AG09309 (cell line): Measurements from ENCODE around the gene CCNI.

ENCODE experiments used
- DNase-seq: peaks from one replicate; pipeline ENCODE4 v3.0.0-alpha.2; 2010; ENCODE audit warnings: low read depth
- H3K4me3 ChIP-seq: 2 replicates; pipeline ENCODE4 v1.5.1; 2011; ENCODE audit warnings: mild to moderate bottlenecking, low read depth, low read length, moderate library complexity; ENCODE audit not compliant: control insufficient read depth
- TF ChIP-seq, protein P1 (sequence below): IDR thresholded peaks from 2 replicates; pipeline ENCODE4 v1.5.1; 2011; ENCODE audit warnings: mild to moderate bottlenecking, low read depth, low read length, inconsistent platforms; ENCODE audit not compliant: insufficient read depth, control insufficient read depth; ENCODE audit errors: missing control alignments

CCNI gene

DNA sequence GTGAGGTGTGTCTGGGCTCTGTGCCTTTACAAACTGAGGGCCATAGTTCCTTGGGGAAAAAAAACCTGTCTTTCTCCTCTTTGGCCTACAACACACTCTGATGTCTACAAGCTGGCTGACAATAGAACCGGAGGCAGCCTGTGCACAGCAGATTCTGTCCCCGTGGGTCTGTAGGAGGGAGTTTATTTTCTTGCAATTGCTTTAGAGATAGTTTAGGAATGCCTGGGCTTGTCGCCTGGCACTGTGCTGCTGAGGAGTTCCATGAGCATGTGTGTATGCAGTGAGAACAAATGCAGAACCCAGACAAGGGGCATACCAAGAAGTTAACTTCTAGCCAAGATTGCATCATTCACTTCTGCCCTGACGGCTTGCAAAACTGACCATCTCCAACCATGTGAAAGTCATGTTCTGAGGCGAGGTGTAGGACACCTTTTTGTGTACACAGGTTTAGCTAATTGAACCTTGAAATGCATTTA is 54.1 kb downstream of the CCNI start:
- DNase-seq: peak; percentile 82
- no peak overlapping the region for H3K4me3 ChIP-seq

DNA sequence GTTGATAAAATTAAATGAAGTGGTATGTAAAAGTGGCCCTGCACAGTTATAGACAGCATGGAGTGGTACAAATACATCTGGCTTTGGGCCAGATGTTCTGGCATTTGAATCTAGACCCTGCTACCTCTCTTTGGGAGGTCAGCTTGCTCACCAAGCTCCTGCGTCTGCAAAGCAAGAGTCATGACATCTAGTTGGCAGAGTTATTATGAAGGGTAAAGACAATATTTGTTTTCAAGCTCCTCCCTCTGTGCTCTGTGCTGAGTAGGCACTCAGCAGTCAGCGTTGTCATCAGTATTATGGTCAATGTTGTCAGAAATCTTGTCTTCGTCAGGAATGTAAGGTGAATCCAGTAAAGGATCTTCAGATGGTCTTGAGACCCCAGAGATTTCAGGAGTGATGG is 55.8 kb downstream of the CCNI start:
- TF ChIP-seq, protein P1, sequence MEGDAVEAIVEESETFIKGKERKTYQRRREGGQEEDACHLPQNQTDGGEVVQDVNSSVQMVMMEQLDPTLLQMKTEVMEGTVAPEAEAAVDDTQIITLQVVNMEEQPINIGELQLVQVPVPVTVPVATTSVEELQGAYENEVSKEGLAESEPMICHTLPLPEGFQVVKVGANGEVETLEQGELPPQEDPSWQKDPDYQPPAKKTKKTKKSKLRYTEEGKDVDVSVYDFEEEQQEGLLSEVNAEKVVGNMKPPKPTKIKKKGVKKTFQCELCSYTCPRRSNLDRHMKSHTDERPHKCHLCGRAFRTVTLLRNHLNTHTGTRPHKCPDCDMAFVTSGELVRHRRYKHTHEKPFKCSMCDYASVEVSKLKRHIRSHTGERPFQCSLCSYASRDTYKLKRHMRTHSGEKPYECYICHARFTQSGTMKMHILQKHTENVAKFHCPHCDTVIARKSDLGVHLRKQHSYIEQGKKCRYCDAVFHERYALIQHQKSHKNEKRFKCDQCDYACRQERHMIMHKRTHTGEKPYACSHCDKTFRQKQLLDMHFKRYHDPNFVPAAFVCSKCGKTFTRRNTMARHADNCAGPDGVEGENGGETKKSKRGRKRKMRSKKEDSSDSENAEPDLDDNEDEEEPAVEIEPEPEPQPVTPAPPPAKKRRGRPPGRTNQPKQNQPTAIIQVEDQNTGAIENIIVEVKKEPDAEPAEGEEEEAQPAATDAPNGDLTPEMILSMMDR: no peak
- no peak overlapping the region for H3K4me3 ChIP-seq
- DNase-seq: no peak

More for the DNA sequence above, 54.1 kb downstream of the CCNI start:
- TF ChIP-seq, protein P1: no peak

GRCh38 chr4:77015390-77015789 is 60.4 kb downstream of the CCNI start:
- no peak overlapping the region for H3K4me3 ChIP-seq
- DNase-seq: no peak
- TF ChIP-seq, protein P1: no peak

DNA sequence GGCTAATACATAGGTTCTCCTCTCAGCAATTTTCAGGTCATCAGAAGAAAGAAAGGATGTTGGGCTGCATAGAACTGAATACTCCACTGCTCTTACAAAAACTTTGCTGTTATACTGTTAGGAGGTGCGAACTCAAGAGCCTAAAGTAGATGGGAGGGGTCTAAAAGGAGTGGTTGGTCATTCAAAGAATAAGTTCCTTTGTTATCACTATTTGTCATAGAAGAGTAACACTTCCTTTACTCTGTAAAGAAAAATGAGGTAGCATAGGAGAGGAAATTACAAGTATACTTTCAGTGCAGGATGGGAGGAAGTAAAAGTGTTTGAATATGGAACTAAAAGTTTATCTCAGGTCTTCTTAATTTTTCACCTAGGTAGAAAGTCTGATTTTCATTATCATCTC is 61.5 kb downstream of the CCNI start:
- H3K4me3 ChIP-seq: no peak overlapping the region
- TF ChIP-seq, protein P1: no peak
- DNase-seq: no peak

DNA sequence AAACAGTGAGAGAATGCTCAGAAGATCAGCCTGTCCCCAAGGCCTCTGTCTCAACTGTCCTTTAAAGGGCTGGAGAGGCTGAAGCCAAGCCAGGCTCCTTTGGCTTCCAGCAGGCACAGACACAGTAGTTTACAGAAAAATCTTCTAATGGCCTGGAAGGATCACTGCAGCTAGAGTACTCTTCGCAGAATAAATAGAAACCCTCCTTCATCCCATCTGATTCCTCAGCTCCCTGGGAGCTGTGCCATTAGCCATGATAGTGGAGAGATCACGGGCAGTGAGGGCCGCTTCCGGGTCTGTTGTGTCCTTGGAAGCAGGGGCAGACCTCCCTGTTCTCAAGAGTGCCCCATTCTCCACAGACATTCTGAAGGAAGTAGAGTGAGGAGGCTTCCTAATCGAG is 63.1 kb downstream of the CCNI start:
- H3K4me3 ChIP-seq: no peak overlapping the region
- TF ChIP-seq, protein P1: no peak
- no peak for DNase-seq

DNA sequence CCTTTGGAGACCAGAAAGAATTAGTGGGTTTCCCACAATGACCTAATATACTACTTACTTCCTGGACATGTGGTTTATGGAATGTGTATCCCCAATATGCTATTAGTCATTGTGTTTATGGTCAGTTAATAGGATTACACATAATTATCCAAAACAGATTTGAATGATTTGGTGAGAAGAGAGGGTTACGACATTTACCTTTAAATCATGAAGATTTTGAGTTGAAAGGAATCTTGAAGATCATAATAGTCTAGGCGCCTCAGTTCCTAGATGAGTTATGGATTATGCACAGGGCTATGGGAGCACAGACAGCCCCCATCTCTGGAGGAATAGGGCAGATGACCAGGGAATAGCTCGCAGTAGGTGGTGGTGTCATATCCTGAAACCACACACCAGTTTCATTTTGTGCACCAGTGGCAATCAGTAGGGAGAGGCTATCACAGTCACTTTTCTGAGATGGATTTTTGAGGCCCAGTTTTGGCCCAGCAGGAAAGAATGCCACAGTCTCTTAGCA is 64.9 kb downstream of the CCNI start:
- TF ChIP-seq, protein P1: no peak
- DNase-seq: no peak
- no peak overlapping the region for H3K4me3 ChIP-seq
